GM12878 (cell line): Measurements from ENCODE around the gene KLHL18. TPM values are rescaled to one million over a fixed set of nuclear protein-coding genes. Genes with fewer than 3 reads are reported as not detected.
"Not testable (repeated sequence)": the region's sequence is repeated elsewhere in the genome, so short reads cannot be mapped to it uniquely, and the experiment has no call there.

ENCODE experiments used
- ATAC-seq: fragments of 200-7000 bp; cut with Tn5 transposase; 3 replicates; pipeline ENCODE4 v1.9.1; 2020; ENCODE audit warnings: mild to moderate bottlenecking, moderate library complexity
- BruUV-seq: library from RNA; stranded (reverse); fragments of 400-500 nt; replicated peaks from 2 replicates; lab custom pipeline; 2021; lab: Mats Ljungman, UMichigan
- CTCF ChIA-PET: fragments of 300-600 bp; sonication (Branson Sonifier 250); formaldehyde crosslinking; extraction: SDS; loops from one replicate; lab custom pipeline; 2021; ENCODE audit warnings: inconsistent platforms; lab: Yijun Ruan, JAX
- POLR2A ChIA-PET: fragments of 350-600 bp; formaldehyde crosslinking; extraction: SDS; loops from one replicate; lab custom pipeline; 2021; ENCODE audit warnings: inconsistent platforms; lab: Charles Lee
- RAD21 ChIA-PET: fragments of 300-600 bp; sonication (Branson Sonifier 250); formaldehyde crosslinking; loops from one replicate; lab custom pipeline; 2023; ENCODE audit warnings: antibody characterized with exemption; ENCODE audit not compliant: unreplicated experiment; lab: Charles Lee
- SMC1A ChIA-PET: fragments of 300-600 bp; sonication (Branson Sonifier 250); formaldehyde crosslinking; loops from one replicate; lab custom pipeline; 2023; ENCODE audit not compliant: unreplicated experiment, uncharacterized antibody; lab: Charles Lee
- DNase-seq: peaks from one replicate; pipeline ENCODE4 v3.0.0-alpha.2; 2011; ENCODE audit warnings: low read depth, low spot score
- FAIRE-seq: peaks from 3 replicates; lab custom pipeline; 2011; peaks lifted over from hg19 to GRCh38; lab: Jason Lieb, UNC
- H2AFZ ChIP-seq: 2 replicates; pipeline ENCODE4 v1.6.0; 2011; ENCODE audit warnings: low read depth, low read length, control low read depth; ENCODE audit not compliant: control insufficient read depth
- H3K27ac ChIP-seq: 2 replicates; pipeline ENCODE4 v1.5.1; 2011; ENCODE audit warnings: control low read depth; ENCODE audit not compliant: control insufficient read depth, insufficient read depth
- H3K27me3 ChIP-seq, 2 experiments: replicated peaks in 1 of 2; 2 replicates each; pipeline versions ENCODE4 v1.6.0 to v1.6.1; 2011; ENCODE audit warnings: low read length in 1 of 2; ENCODE audit not compliant: control insufficient read depth in 2 of 2, insufficient read depth in 2 of 2
- H3K36me3 ChIP-seq, 2 experiments: 2 replicates each; pipeline ENCODE4 v1.5.1; 2011; ENCODE audit warnings: low read length in 1 of 2; ENCODE audit not compliant: control insufficient read depth in 2 of 2, insufficient read depth in 2 of 2
- H3K4me1 ChIP-seq: 2 replicates; pipeline ENCODE4 v1.6.1; 2011; ENCODE audit warnings: mild to moderate bottlenecking, low read length, moderate library complexity, mixed read lengths; ENCODE audit not compliant: control insufficient read depth, insufficient read depth
- H3K4me2 ChIP-seq: 2 replicates; pipeline ENCODE4 v1.6.0; 2011; ENCODE audit warnings: control low read depth; ENCODE audit not compliant: control insufficient read depth, insufficient read depth
- H3K4me3 ChIP-seq: fragments of 200-600 bp; sonication (generic); 2 replicates; pipeline ENCODE4 v1.5.1; 2016
- H3K79me2 ChIP-seq: 2 replicates; pipeline ENCODE4 v1.6.0; 2011; ENCODE audit warnings: low read length; ENCODE audit not compliant: control insufficient read depth, insufficient read depth
- H3K9ac ChIP-seq: 2 replicates; pipeline ENCODE4 v1.8.0; 2011; ENCODE audit warnings: low read length, control low read depth, mixed read lengths; ENCODE audit not compliant: control insufficient read depth, insufficient read depth
- H3K9me3 ChIP-seq: replicated peaks from 3 replicates; pipeline ENCODE4 v1.5.1; 2011; ENCODE audit warnings: mild to moderate bottlenecking, low read length; ENCODE audit not compliant: control insufficient read depth, insufficient read depth
- H4K20me1 ChIP-seq: 2 replicates; pipeline ENCODE4 v1.6.0; 2011; ENCODE audit not compliant: control insufficient read depth, insufficient read depth
- HDAC2 ChIP-seq: fragments of 200-600 bp; sonication (generic); IDR thresholded peaks from 2 replicates; pipeline ENCODE4 v1.6.1; 2017
- HDGF ChIP-seq: fragments of 450-650 bp; IDR thresholded peaks from 2 replicates; pipeline ENCODE4 v1.6.1; 2016; ENCODE audit warnings: antibody characterized with exemption
- MTA2 ChIP-seq: fragments of 450-650 bp; IDR thresholded peaks from 2 replicates; pipeline ENCODE4 v1.6.1; 2016; ENCODE audit warnings: low read depth, mild to moderate bottlenecking, moderate library complexity
- NR2F1 ChIP-seq: fragments of 450-650 bp; conservative IDR thresholded peaks from 2 replicates; pipeline ENCODE4 v1.6.1; 2017; ENCODE audit warnings: mild to moderate bottlenecking
- PAX8 ChIP-seq: fragments of 450-650 bp; IDR thresholded peaks from 2 replicates; pipeline ENCODE4 v1.6.1; 2017; ENCODE audit warnings: mild to moderate bottlenecking, moderate library complexity
- SKIL ChIP-seq: fragments of 450-650 bp; IDR thresholded peaks from 2 replicates; pipeline ENCODE4 v1.6.1; 2017; ENCODE audit warnings: mild to moderate bottlenecking, low read depth, inconsistent platforms; ENCODE audit not compliant: poor library complexity, severe bottlenecking
- SMARCA5 ChIP-seq: fragments of 450-650 bp; IDR thresholded peaks from 2 replicates; pipeline ENCODE4 v1.6.1; 2017; ENCODE audit warnings: mild to moderate bottlenecking
- ZNF217 ChIP-seq: fragments of 450-650 bp; IDR thresholded peaks from 2 replicates; pipeline ENCODE4 v1.6.1; 2017; ENCODE audit warnings: antibody characterized with exemption, mild to moderate bottlenecking
- WGBS: methylation state at CpG from one replicate; pipeline ENCODE4 v1.1.6; 2016; ENCODE audit warnings: low lambda C conversion rate; ENCODE audit not compliant: insufficient replicate concordance, insufficient coverage; ENCODE audit errors: missing lambda C conversion rate; 5-methylcytosine and 5-hydroxymethylcytosine counted together
- in situ Hi-C: fragments of 300-500 bp; cut with MboI; formaldehyde crosslinking; loops from 9 replicates; pipeline ENCODE4 v1.14.3; 2018; ENCODE audit warnings: mixed read lengths
- intact Hi-C: fragments of 100-400 bp; cut with micrococcal nuclease; formaldehyde crosslinking; loops from one replicate; pipeline ENCODE4 v1.14.2; 2022; ENCODE audit not compliant: unreplicated experiment
- polyA plus RNA-seq, 11 experiments: library from polyadenylated mRNA; depleted of rRNA in 4 of 11; unstranded in 6 of 11; stranded (reverse) in 5 of 11; fragments of >200 nt; fragmentation: Nextera tagmentation in 4 of 11; fragmentation: Illumina TruSeq in 1 of 11; extraction: Ambion mirVana in 4 of 11; extraction: Trizol in 1 of 11; gene quantifications; 1 replicate in 1 of 11; 2 replicates in 10 of 11; pipeline versions ENCODE4 v1.2.1 to v1.2.3, GENCODE V29; 2011 to 2016; ENCODE audit warnings: inconsistent platforms in 2 of 11, missing spikeins in 2 of 11, low read depth in 1 of 11
- total RNA-seq, 4 experiments: library from RNA; depleted of rRNA in 3 of 4; stranded (reverse); fragments of >200 nt in 3 of 4; fragmentation: Illumina TruSeq in 1 of 4; extraction: Trizol in 1 of 4; gene quantifications; 2 replicates each; pipeline versions ENCODE4 v1.2.1 to v1.2.3, GENCODE V29; 2013 to 2021

Gene KLHL18
- total and polyA plus RNA-seq, 10 of the 15 experiments (the other 5 are each of a cell fraction or from before 2014, with no cell fraction given) = 24.0 to 69.8 (median 51.7) TPM

DNA sequence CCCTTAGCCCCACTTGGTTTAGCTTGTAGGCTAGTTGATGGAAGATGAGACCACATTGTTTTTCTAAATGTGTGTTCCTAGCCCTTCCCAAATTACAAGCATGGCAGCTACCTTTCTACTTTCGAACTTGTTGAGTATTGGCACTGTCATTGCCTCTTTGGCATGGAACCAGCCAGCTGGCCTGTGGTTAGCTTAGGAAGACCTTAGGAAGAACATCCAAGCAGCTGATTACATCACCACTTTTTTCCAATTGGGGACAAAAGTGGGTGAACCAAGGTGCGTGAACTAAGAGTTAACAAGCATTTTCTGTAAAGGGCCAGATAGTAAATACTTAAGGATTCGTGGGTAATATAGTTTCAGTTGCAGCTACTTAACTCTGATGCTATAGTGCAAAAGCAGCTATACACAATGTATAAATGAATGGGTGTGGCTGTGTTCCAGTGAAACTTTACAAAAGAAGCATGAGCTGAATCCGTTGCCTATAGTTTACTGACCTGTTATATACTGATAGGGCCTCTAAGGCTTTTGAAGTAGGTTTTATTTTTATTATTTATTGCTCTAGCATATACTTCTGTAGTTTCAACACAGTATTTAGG is 8.5 kb downstream of the KLHL18 start:
- TF ChIP-seq HDAC2 = no peak
- 0 out of 2 replicates have a peak, but pooled peaks have one; percentile 12 for TF ChIP-seq ZNF217
- TF ChIP-seq SMARCA5 = 0 out of 2 replicates have a peak, but pooled peaks have one; percentile 9
- Histone ChIP-seq H2AFZ (no peak overlapping the region), H3K36me3 (peaks cover 0 to 15% of the 10 kb centered on the region in 2 experiments), H3K27me3 (no peaks in the 10 kb centered on the region), H3K4me1 (peaks cover 40% of the 10 kb centered on the region), H3K9me3 (no peaks in the 10 kb centered on the region), H3K9ac (peak overlapping the region; percentile 5; the same call in 1 of the 2 replicates), H3K79me2 (peaks cover 80% of the 10 kb centered on the region), H3K27ac (peak overlapping the region; percentile 61), H3K4me2 (peak overlapping the region; percentile 75), H4K20me1 (no peaks in the 10 kb centered on the region), H3K4me3 (no peak overlapping the region)
- in situ Hi-C loops = no loop called here
- BruUV-seq = no TSS peak
- 38% methylated on average over 4 of the region's 4 CpGs for WGBS
- POLR2A ChIA-PET = interaction anchor here (0.8 to 3.8 kb wide), 12 partner anchors 8 to 315 kb away, joined by 3 to 38 read pairs (median 4); partner anchors contain the start of genes KIF9, KLHL18 and PTPN23
- intact Hi-C loops = no loop called here
- RAD21 ChIA-PET = interaction anchor here (0.7 to 2.5 kb wide), 15 partner anchors 8 to 150 kb away, joined by 3 to 13 read pairs (median 4); partner anchors contain the start of genes KIF9, KLHL18 and SETD2
- CTCF ChIA-PET = interaction anchor here (0.8 to 5.5 kb wide), 10 partner anchors 9 to 382 kb away, joined by 3 to 35 read pairs (median 8); partner anchors contain the start of genes KIF9, KLHL18 and SETD2
- SMC1A ChIA-PET = interaction anchor here (0.7 to 6.8 kb wide), 19 partner anchors 8 to 160 kb away, joined by 3 to 68 read pairs (median 5); partner anchors contain the start of genes KIF9, KLHL18 and SETD2
- FAIRE-seq (no peak), DNase-seq (no peak), ATAC-seq (peak; percentile 50)

- FAIRE-seq, H3K27me3 ChIP-seq, BruUV-seq, H4K20me1 ChIP-seq, in situ Hi-C loops, intact Hi-C loops, H2AFZ ChIP-seq, H3K9ac ChIP-seq, H3K9me3 ChIP-seq: not testable (repeated sequence)
- H3K36me3 ChIP-seq = peaks cover 0 to 15% of the 10 kb centered on the region in 2 experiments
- peaks cover 80% of the 10 kb centered on the region for H3K79me2 ChIP-seq
- H3K4me2 ChIP-seq = peak overlapping the region; percentile 75
- CTCF ChIA-PET = interaction anchor here (0.6 to 5.5 kb wide), 13 partner anchors 10 to 382 kb away, joined by 3 to 35 read pairs (median 7); partner anchors contain the start of genes KIF9, KLHL18 and SETD2
- ATAC-seq = peak; percentile 80
- H3K4me1 ChIP-seq = peaks cover 46% of the 10 kb centered on the region
- H3K27ac ChIP-seq = peak overlapping the region; percentile 61
- SMC1A ChIA-PET = interaction anchor here (0.5 to 6.8 kb wide), 20 partner anchors 9 to 151 kb away, joined by 3 to 68 read pairs (median 4); partner anchors contain the start of genes KIF9, KLHL18 and SETD2
- RAD21 ChIA-PET = interaction anchor here (0.7 to 3.2 kb wide), 17 partner anchors 9 to 150 kb away, joined by 3 to 14 read pairs (median 5); partner anchors contain the start of genes KIF9, KLHL18 and SETD2
- DNase-seq = peak; percentile 65
- peak overlapping the region; percentile 37 for H3K4me3 ChIP-seq
- POLR2A ChIA-PET = interaction anchor here (0.6 to 3.8 kb wide), 18 partner anchors 8 to 478 kb away, joined by 3 to 38 read pairs (median 3); partner anchors contain the start of genes KIF9, KLHL18 and PTPN23
- 5% methylated on average over 8 of the region's 9 CpGs for WGBS
- TF ChIP-seq NR2F1 (peak; percentile 86), MTA2 (peak; percentile 46; the same call in 1 of the 2 replicates), HDGF (0 out of 2 replicates have a peak, but pooled peaks have one; percentile 41), PAX8 (peak; percentile 74; the same call in 1 of the 2 replicates), SKIL (peak; percentile 23)
Observed at GRCh38 chr3:47291754-47292420, 9.1 kb downstream of the KLHL18 start.
